Gastrocnemius medialis (tissue), 4 donors: Measurements from ENCODE around the gene ZC3H4. TPM values are rescaled to one million over a fixed set of nuclear protein-coding genes. Genes with fewer than 3 reads are reported as not detected.

ENCODE experiments used
- ATAC-seq, 2 donors: fragments of 150-250 bp; one replicate each; pipeline ENCODE4 v1.9.1; 2016
- DNase-seq, 2 donors: peaks; one replicate each; pipeline ENCODE4 v3.0.0-alpha.2; 2019
- H3K27ac ChIP-seq, 4 donors: fragments of 200-600 bp; sonication (generic); 1 replicate in 1 of 4; 2 replicates in 3 of 4; pipeline ENCODE4 v1.5.1; 2016 to 2018; ENCODE audit warnings: mild to moderate bottlenecking in 2 of 4, moderate library complexity in 1 of 4
- H3K27me3 ChIP-seq, 3 donors: fragments of 200-600 bp; sonication (generic) in 2 of 3; 1 replicate in 1 of 3; 2 replicates in 2 of 3; pipeline versions ENCODE4 v1.5.1 to v1.6.0; 2016 to 2019; ENCODE audit warnings: mild to moderate bottlenecking in 1 of 3, moderate library complexity in 1 of 3
- H3K36me3 ChIP-seq, 2 donors: fragments of 200-600 bp; sonication (generic) in 1 of 2; one replicate each; pipeline ENCODE4 v1.5.1; 2017 to 2018
- H3K4me1 ChIP-seq, 2 donors: fragments of 200-600 bp; sonication (generic) in 1 of 2; one replicate each; pipeline ENCODE4 v1.5.1; 2016 to 2017; ENCODE audit warnings: mild to moderate bottlenecking in 2 of 2
- H3K4me3 ChIP-seq, 4 donors: fragments of 200-600 bp; sonication (generic) in 3 of 4; 1 replicate in 1 of 4; 2 replicates in 3 of 4; pipeline ENCODE4 v1.5.1; 2016 to 2019; ENCODE audit warnings: mild to moderate bottlenecking in 2 of 4
- H3K9me3 ChIP-seq, 3 donors: fragments of 200-600 bp; sonication (generic) in 2 of 3; 1 replicate in 1 of 3; 2 replicates in 2 of 3; pipeline ENCODE4 v1.5.1; 2016 to 2019
- POLR2A ChIP-seq, 2 donors: fragments of 450-650 bp; IDR thresholded peaks; one replicate each; pipeline ENCODE4 v1.6.1; 2017; ENCODE audit warnings: antibody characterized with exemption in 2 of 2, mild to moderate bottlenecking in 2 of 2, moderate library complexity in 2 of 2
- in situ Hi-C, 4 donors: fragments of 200-750 bp; cut with MboI; loops; one replicate each; pipeline versions ENCODE4 v1.15.0 to v1.8.0; 2017; ENCODE audit warnings: low sequenced_read_pairs in 4 of 4
- intact Hi-C: fragments of 100-400 bp; cut with DNase I; formaldehyde crosslinking; loops from one replicate; pipeline ENCODE4 v1.15.1; 2023; ENCODE audit warnings: low total_unique reads
- total RNA-seq, 4 donors: library from RNA; depleted of rRNA; stranded (reverse); fragments of >200 nt; gene quantifications; one replicate each; pipeline versions ENCODE4 v1.1.0 to v1.2.3, GENCODE V29; 2016
- TF ChIP-seq, protein P1 (sequence below), 5 experiments: fragments of 450-650 bp in 3 of 5; fragments of 200-600 bp in 2 of 5; sonication (generic) in 2 of 5; IDR thresholded peaks in 4 of 5; conservative IDR thresholded peaks in 1 of 5; 1 replicate in 4 of 5; 2 replicates in 1 of 5; pipeline ENCODE4 v1.5.1; 2016 to 2019; ENCODE audit warnings: antibody characterized with exemption in 5 of 5, mild to moderate bottlenecking in 3 of 5, moderate library complexity in 3 of 5

ZC3H4 gene
- total RNA-seq, 4 donors from 2014 or later = 16.2 to 31.7 (median 22.8) TPM

- intact Hi-C loops (no loop called here), in situ Hi-C loops (loop anchor here in 3 of 4 donors (10.0 kb wide), 1 partner anchor 88 kb away; no protein-coding TSS in a partner anchor)
- H3K4me1 ChIP-seq = peaks cover 0 to 2% of the 10 kb centered on the region in 2 donors
- H3K27me3 ChIP-seq = no peaks in the 10 kb centered on the region
- DNase-seq (no peak), ATAC-seq (no peak)
- H3K9me3 ChIP-seq = no peaks in the 10 kb centered on the region
- H3K36me3 ChIP-seq = no peaks in the 10 kb centered on the region
- no peak overlapping the region for H3K27ac ChIP-seq
- H3K4me3 ChIP-seq = no peak overlapping the region
- TF ChIP-seq, protein P1, sequence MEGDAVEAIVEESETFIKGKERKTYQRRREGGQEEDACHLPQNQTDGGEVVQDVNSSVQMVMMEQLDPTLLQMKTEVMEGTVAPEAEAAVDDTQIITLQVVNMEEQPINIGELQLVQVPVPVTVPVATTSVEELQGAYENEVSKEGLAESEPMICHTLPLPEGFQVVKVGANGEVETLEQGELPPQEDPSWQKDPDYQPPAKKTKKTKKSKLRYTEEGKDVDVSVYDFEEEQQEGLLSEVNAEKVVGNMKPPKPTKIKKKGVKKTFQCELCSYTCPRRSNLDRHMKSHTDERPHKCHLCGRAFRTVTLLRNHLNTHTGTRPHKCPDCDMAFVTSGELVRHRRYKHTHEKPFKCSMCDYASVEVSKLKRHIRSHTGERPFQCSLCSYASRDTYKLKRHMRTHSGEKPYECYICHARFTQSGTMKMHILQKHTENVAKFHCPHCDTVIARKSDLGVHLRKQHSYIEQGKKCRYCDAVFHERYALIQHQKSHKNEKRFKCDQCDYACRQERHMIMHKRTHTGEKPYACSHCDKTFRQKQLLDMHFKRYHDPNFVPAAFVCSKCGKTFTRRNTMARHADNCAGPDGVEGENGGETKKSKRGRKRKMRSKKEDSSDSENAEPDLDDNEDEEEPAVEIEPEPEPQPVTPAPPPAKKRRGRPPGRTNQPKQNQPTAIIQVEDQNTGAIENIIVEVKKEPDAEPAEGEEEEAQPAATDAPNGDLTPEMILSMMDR (IDR thresholded peaks at IDR 0.05 in 4 of 5, conservative IDR thresholded peaks at IDR 0.05 in 1 of 5) = no peak
- TF ChIP-seq POLR2A (IDR thresholded peaks at IDR 0.05) = no peak
Measured at GRCh38 chr19:47122359-47123335, 9.1 kb upstream of the ZC3H4 start.

GRCh38 chr19:47120470-47121067 is 7.0 kb upstream of the ZC3H4 start:
- DNase-seq (no peak), ATAC-seq (no peak)
- H3K9me3 ChIP-seq = no peaks in the 10 kb centered on the region
- H3K4me3 ChIP-seq = no peak overlapping the region
- H3K27ac ChIP-seq = no peak overlapping the region
- H3K4me1 ChIP-seq = peaks cover 0 to 2% of the 10 kb centered on the region in 2 donors
- no peak for TF ChIP-seq POLR2A (IDR thresholded peaks at IDR 0.05)
- TF ChIP-seq, protein P1 (IDR thresholded peaks at IDR 0.05 in 4 of 5, conservative IDR thresholded peaks at IDR 0.05 in 1 of 5) = no peak
- intact Hi-C loops = no loop called here
- in situ Hi-C loops = loop anchor here in 3 of 4 donors (10.0 kb wide), 1 partner anchor 86 kb away; no protein-coding TSS in a partner anchor
- H3K36me3 ChIP-seq = no peaks in the 10 kb centered on the region
- no peaks in the 10 kb centered on the region for H3K27me3 ChIP-seq

- DNase-seq (no peak), ATAC-seq (no peak)
- Histone ChIP-seq H3K4me3 (peak overlapping the region; percentile 75 to 100 (median 98)), H3K27me3 (no peaks in the 10 kb centered on the region), H3K9me3 (no peaks in the 10 kb centered on the region), H3K36me3 (no peaks in the 10 kb centered on the region), H3K27ac (peak overlapping the region; percentile 96 to 100 (median 99)), H3K4me1 (peaks cover 20% of the 10 kb centered on the region in 2 donors)
- in situ Hi-C loops = loop anchor here in 1 of 4 donors (10.0 kb wide), 1 partner anchor 259 kb away; the partner anchor contains the start of gene AP2S1
- TF ChIP-seq POLR2A (IDR thresholded peaks at IDR 0.05) = no peak
- TF ChIP-seq, protein P1 (IDR thresholded peaks at IDR 0.05 in 4 of 5, conservative IDR thresholded peaks at IDR 0.05 in 1 of 5) = no peak
- intact Hi-C loops = loop anchor here (1.0 to 5.0 kb wide), 7 partner anchors 16 to 1958 kb away; partner anchors contain the start of genes AP2S1, CCDC9, KCNA7 and SAE1
Measured at GRCh38 chr19:47113850-47114651, 475 bp upstream of the ZC3H4 start.
